Trophoblast cell (in vitro differentiated cells and primary cell): Measurements from ENCODE around the gene RETREG1.

Source experiments
- DNase-seq, 2 donors: peaks; one replicate each; pipeline ENCODE4 v3.0.0-alpha.2; 2016
- H2AFZ ChIP-seq: 2 replicates; pipeline ENCODE4 v1.6.1; 2013; ENCODE audit warnings: low read length, moderate library complexity, mild to moderate bottlenecking; ENCODE audit not compliant: insufficient read depth, poor library complexity
- H2AK5ac ChIP-seq: 2 replicates; pipeline ENCODE4 v1.6.1; 2013; ENCODE audit warnings: mild to moderate bottlenecking, low read length
- H2BK120ac ChIP-seq: 2 replicates; pipeline ENCODE4 v1.6.1; 2013; ENCODE audit warnings: low read length, mild to moderate bottlenecking, moderate library complexity; ENCODE audit not compliant: insufficient read depth, poor library complexity
- H2BK12ac ChIP-seq: 2 replicates; pipeline ENCODE4 v1.6.1; 2013; ENCODE audit warnings: mild to moderate bottlenecking, low read length, moderate library complexity
- H2BK5ac ChIP-seq: 2 replicates; pipeline ENCODE4 v1.6.1; 2013; ENCODE audit warnings: low read length, low read depth, moderate library complexity, mild to moderate bottlenecking; ENCODE audit not compliant: poor library complexity
- H3K14ac ChIP-seq: 2 replicates; pipeline ENCODE4 v1.6.1; 2013; ENCODE audit warnings: mild to moderate bottlenecking, low read length
- H3K18ac ChIP-seq: 2 replicates; pipeline ENCODE4 v1.6.1; 2013; ENCODE audit warnings: mild to moderate bottlenecking, low read length
- H3K23ac ChIP-seq: 2 replicates; pipeline ENCODE4 v1.6.1; 2013; ENCODE audit warnings: low read length
- H3K27ac ChIP-seq: 2 replicates; pipeline ENCODE4 v1.5.1; 2013; ENCODE audit warnings: low read depth, mild to moderate bottlenecking, inconsistent platforms, low read length, moderate library complexity
- H3K27me3 ChIP-seq: 2 replicates; pipeline ENCODE4 v1.6.1; 2013; ENCODE audit warnings: inconsistent platforms, mild to moderate bottlenecking, low read length, moderate library complexity; ENCODE audit not compliant: insufficient read depth
- H3K36me3 ChIP-seq, 2 experiments: 1 replicate in 1 of 2; 2 replicates in 1 of 2; pipeline ENCODE4 v1.6.1; 2013; ENCODE audit warnings: low read length in 2 of 2, mild to moderate bottlenecking in 2 of 2, moderate library complexity in 1 of 2; ENCODE audit not compliant: insufficient read depth in 2 of 2, control insufficient read depth in 1 of 2
- H3K4ac ChIP-seq: 2 replicates; pipeline ENCODE4 v1.6.1; 2013; ENCODE audit warnings: low read depth, mild to moderate bottlenecking, low read length, moderate library complexity
- H3K4me1 ChIP-seq, 2 experiments: 1 replicate in 1 of 2; 2 replicates in 1 of 2; pipeline ENCODE4 v1.6.1; 2013; ENCODE audit warnings: low read length in 2 of 2, mild to moderate bottlenecking in 2 of 2, moderate library complexity in 1 of 2; ENCODE audit not compliant: insufficient read depth in 2 of 2, control insufficient read depth in 1 of 2
- H3K4me2 ChIP-seq: 2 replicates; pipeline ENCODE4 v1.6.1; 2013; ENCODE audit warnings: inconsistent platforms, mild to moderate bottlenecking, low read length, moderate library complexity
- H3K4me3 ChIP-seq: 2 replicates; pipeline ENCODE4 v1.5.1; 2013; ENCODE audit warnings: mild to moderate bottlenecking, low read depth, low read length, inconsistent platforms
- H3K79me1 ChIP-seq: one replicate; pipeline ENCODE4 v1.6.1; 2013; ENCODE audit warnings: low read length
- H3K79me2 ChIP-seq: 2 replicates; pipeline ENCODE4 v1.6.1; 2013; ENCODE audit warnings: low read length, mild to moderate bottlenecking; ENCODE audit not compliant: control insufficient read depth, insufficient read depth, poor library complexity
- H3K9ac ChIP-seq: 2 replicates; pipeline ENCODE4 v1.6.1; 2013; ENCODE audit warnings: mild to moderate bottlenecking, low read length
- H3K9me3 ChIP-seq: 2 replicates; pipeline ENCODE4 v1.6.1; 2013; ENCODE audit warnings: low read depth, mild to moderate bottlenecking, control low read depth, inconsistent platforms, low read length; ENCODE audit not compliant: insufficient read depth
- H4K12ac ChIP-seq: 2 replicates; pipeline ENCODE4 v1.6.1; 2013; ENCODE audit warnings: low read depth, mild to moderate bottlenecking, low read length, moderate library complexity
- H4K8ac ChIP-seq: 2 replicates; pipeline ENCODE4 v1.6.1; 2013; ENCODE audit warnings: low read depth, mild to moderate bottlenecking, low read length, moderate library complexity
- H4K91ac ChIP-seq: one replicate; pipeline ENCODE4 v1.6.1; 2013; ENCODE audit warnings: low read depth, mild to moderate bottlenecking, low read length, moderate library complexity
- WGBS: extraction: QIAGEN DNeasy Blood & Tissue Kit; methylation state at CpG from one replicate; pipeline ENCODE4 v1.1.7; 2013; ENCODE audit warnings: missing lambda C conversion rate; ENCODE audit not compliant: insufficient read length, insufficient coverage; ENCODE audit errors: extremely low coverage; 5-methylcytosine and 5-hydroxymethylcytosine counted together

RETREG1 gene

DNA sequence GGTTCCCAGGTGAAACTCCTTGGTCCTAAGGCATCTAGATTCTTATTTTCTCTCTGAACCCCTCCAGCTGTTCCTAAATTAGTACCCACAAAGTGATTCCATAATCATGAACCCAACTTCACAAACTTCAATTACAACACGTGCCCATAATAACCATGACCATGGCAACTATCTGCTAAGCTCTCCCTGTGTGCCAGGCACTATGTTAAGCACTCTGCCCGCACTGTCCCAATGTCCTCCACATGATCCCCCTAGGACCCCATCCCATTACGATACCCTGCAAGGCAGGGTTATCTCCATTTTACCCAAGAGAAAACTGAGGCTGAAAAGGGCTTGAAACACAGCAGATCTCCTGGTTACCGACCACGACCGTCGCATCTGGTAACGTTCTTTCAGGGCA lies 125.9 kb downstream of the RETREG1 start:
- H3K23ac ChIP-seq: no peak overlapping the region
- H3K4me2 ChIP-seq: no peak overlapping the region
- WGBS: no CpG with 5 or more reads among the region's 8 CpGs

DNA sequence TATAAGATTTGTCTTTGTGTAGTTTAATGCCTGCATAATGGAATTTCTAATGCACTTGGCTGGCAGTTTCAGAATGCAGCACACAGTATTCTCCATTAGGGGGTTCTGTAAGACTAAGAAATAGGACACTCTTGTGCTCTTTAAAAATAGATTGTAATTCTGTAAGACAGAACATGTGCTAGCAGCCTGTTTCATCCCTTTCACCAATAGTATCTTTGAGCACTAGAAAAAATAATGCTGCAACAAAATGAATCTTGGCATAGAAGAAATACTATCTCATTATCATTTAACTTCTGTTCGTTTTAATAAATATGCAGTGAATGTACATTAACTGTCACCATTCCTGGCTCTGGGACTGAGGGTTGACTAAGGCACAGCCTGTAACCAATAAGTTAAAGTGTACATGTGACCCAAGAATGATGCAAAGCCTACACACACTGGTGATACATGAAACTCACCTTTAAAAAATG lies 127.4 kb downstream of the RETREG1 start:
- peak; percentile 43 to 70 for DNase-seq
- Histone ChIP-seq H3K23ac (no peak overlapping the region), H4K8ac (no peak overlapping the region), H3K14ac (no peak overlapping the region), H4K91ac (no peak overlapping the region), H4K12ac (no peak overlapping the region), H3K36me3 (no peaks in the 10 kb centered on the region), H2BK5ac (no peak overlapping the region), H3K4me1 (no peaks in the 10 kb centered on the region), H3K4me3 (no peak overlapping the region), H3K27me3 (no peaks in the 10 kb centered on the region), H3K79me2 (no peaks in the 10 kb centered on the region), H2AK5ac (no peak overlapping the region), H3K27ac (no peak overlapping the region), H3K79me1 (no peaks in the 10 kb centered on the region), H3K9ac (no peak overlapping the region), H2BK12ac (no peak overlapping the region), H3K18ac (no peak overlapping the region), H3K4ac (no peak overlapping the region), H2BK120ac (no peak overlapping the region), H2AFZ (no peak overlapping the region), H3K4me2 (no peak overlapping the region), H3K9me3 (peaks cover 1% of the 10 kb centered on the region)
- no CpG with 5 or more reads among the region's 1 CpG for WGBS

More for the DNA sequence above, 125.9 kb downstream of the RETREG1 start:
- Histone ChIP-seq H4K12ac (no peak overlapping the region), H3K18ac (no peak overlapping the region), H3K79me2 (no peaks in the 10 kb centered on the region), H3K27ac (no peak overlapping the region), H2BK120ac (no peak overlapping the region), H3K14ac (no peak overlapping the region), H2AFZ (no peak overlapping the region), H4K91ac (no peak overlapping the region), H3K9me3 (peaks cover 5% of the 10 kb centered on the region), H3K4me3 (no peak overlapping the region), H3K4me1 (no peaks in the 10 kb centered on the region), H3K4ac (no peak overlapping the region), H2AK5ac (no peak overlapping the region), H4K8ac (no peak overlapping the region), H2BK5ac (no peak overlapping the region), H2BK12ac (no peak overlapping the region), H3K27me3 (no peaks in the 10 kb centered on the region), H3K36me3 (no peaks in the 10 kb centered on the region), H3K79me1 (no peaks in the 10 kb centered on the region), H3K9ac (no peak overlapping the region)
- no peak for DNase-seq

- Histone ChIP-seq H3K18ac (no peak overlapping the region), H3K14ac (no peak overlapping the region), H3K27ac (no peak overlapping the region), H2BK5ac (no peak overlapping the region), H3K79me2 (no peaks in the 10 kb centered on the region), H3K4me1 (no peaks in the 10 kb centered on the region), H4K8ac (no peak overlapping the region), H3K4me3 (no peak overlapping the region), H3K79me1 (no peaks in the 10 kb centered on the region), H2AFZ (no peak overlapping the region), H3K4ac (no peak overlapping the region), H3K36me3 (no peaks in the 10 kb centered on the region), H3K27me3 (no peaks in the 10 kb centered on the region), H3K9me3 (no peaks in the 10 kb centered on the region), H3K4me2 (no peak overlapping the region), H3K23ac (no peak overlapping the region), H4K12ac (no peak overlapping the region), H2BK12ac (no peak overlapping the region), H3K9ac (no peak overlapping the region), H2AK5ac (no peak overlapping the region), H4K91ac (no peak overlapping the region), H2BK120ac (no peak overlapping the region)
- no peak for DNase-seq
- no CpG with 5 or more reads among the region's 2 CpGs for WGBS
Observed at GRCh38 chr5:16487456-16487855, 129.3 kb downstream of the RETREG1 start.

DNA sequence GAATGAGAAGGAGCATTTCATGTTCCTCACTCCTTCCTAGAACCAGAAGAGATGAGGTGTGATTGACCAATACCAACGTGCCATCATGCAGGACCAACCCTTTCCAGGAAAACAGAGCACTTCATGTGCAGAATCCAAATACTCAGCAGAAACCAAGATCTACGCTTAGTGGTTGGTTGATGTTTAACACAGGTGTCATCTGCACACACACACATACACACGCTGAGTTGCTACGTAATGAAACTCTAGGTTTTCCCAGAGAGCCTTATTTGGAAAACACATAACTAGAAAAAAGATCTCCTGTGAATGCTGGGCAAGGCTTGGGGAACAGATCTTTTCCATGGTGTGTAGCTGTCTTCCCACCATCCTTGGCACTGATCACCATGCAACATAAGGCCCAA lies 130.1 kb downstream of the RETREG1 start:
- no peak overlapping the region for H4K8ac ChIP-seq
- H2AFZ ChIP-seq: no peak overlapping the region
- H3K18ac ChIP-seq: no peak overlapping the region
- no peak overlapping the region for H3K27ac ChIP-seq
- H2BK5ac ChIP-seq: no peak overlapping the region
- H3K79me1 ChIP-seq: no peaks in the 10 kb centered on the region
- H3K9me3 ChIP-seq: no peaks in the 10 kb centered on the region
- no peak overlapping the region for H2AK5ac ChIP-seq
- H3K4me1 ChIP-seq: no peaks in the 10 kb centered on the region
- H3K27me3 ChIP-seq: no peaks in the 10 kb centered on the region
- no peak overlapping the region for H3K14ac ChIP-seq
- no peak overlapping the region for H2BK120ac ChIP-seq
- no peak overlapping the region for H4K12ac ChIP-seq
- no peak overlapping the region for H3K4me3 ChIP-seq
- DNase-seq: no peak
- no peak overlapping the region for H3K4me2 ChIP-seq
- WGBS: no CpG with 5 or more reads among the region's 4 CpGs
- no peak overlapping the region for H2BK12ac ChIP-seq
- no peak overlapping the region for H3K9ac ChIP-seq
- no peak overlapping the region for H4K91ac ChIP-seq
- no peaks in the 10 kb centered on the region for H3K79me2 ChIP-seq
- H3K4ac ChIP-seq: no peak overlapping the region
- H3K23ac ChIP-seq: no peak overlapping the region
- no peaks in the 10 kb centered on the region for H3K36me3 ChIP-seq
